SKM-1 (cell line): Measurements from ENCODE around the gene ANTXR2.
"Not testable (repeated sequence)": the region's sequence is repeated elsewhere in the genome, so short reads cannot be mapped to it uniquely, and the experiment has no call there.

Experiments used
- DNase-seq: peaks from one replicate; lab custom pipeline; 2025; ENCODE audit not compliant: unreplicated experiment; lab: John Stamatoyannopoulos, UW

The ANTXR2 gene

GRCh38 chr4:79991601-79992000, 81.4 kb downstream of the ANTXR2 start:
- DNase-seq = no peak

GRCh38 chr4:79991100-79991499, 81.9 kb downstream of the ANTXR2 start:
- not testable (repeated sequence) for DNase-seq

- no peak for DNase-seq
Observed at GRCh38 chr4:79987401-79987800, 85.6 kb downstream of the ANTXR2 start.

GRCh38 chr4:79983431-79983830, 89.6 kb downstream of the ANTXR2 start:
- no peak for DNase-seq

DNA sequence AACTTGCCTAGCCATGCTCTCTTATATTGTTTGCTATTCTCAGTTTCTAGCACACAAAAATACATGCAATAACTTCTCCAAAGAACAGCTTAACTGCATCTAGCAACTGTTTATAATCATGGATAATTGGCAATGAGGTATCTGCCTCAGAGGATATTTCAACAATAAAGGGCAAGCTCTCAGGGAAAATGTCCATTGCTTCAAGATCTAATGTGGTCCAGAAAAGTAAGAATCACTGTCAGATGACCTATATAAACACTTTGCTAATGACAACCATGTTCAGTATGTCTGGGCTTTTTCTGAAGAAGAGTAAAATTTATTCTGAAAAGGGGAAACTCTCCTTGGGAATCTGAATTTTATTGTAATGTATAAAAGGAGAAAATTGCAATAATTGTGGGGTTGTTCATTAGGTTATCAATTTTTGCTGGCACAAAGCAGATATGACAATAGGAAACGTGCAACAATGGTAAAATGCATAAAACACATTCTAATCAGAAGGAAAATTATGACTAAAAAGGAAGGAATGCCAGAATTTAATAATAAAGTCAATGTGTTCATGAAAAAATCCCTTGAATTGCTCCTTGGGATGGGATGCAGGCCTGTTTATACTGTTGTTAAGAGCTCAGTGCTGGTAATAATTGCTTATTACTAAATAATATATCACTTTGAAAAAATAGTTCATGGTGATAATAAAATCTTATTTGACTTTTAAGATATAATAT, 90.3 kb downstream of the ANTXR2 start:
- DNase-seq = no peak

DNA sequence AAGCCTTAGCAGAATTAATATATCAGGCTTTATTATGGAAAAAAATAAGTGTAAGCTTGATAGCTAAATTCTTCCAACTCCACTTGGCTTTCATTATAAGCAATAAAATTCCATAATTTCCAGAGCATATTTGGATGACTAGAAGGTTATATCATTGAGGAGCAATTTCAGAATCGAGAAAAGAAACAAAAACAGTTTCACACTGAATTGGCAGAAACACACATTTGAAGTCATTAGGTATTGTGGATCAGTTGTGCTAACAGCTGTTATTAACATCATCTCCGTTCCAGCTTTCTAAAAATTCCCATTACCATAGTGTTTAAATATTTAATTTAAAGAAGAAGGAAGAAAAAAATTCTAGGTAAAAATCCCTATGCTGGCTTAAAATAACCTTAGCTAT, 92.6 kb downstream of the ANTXR2 start:
- no peak for DNase-seq

GRCh38 chr4:79979785-79980437, 93.1 kb downstream of the ANTXR2 start:
- DNase-seq = no peak

DNA sequence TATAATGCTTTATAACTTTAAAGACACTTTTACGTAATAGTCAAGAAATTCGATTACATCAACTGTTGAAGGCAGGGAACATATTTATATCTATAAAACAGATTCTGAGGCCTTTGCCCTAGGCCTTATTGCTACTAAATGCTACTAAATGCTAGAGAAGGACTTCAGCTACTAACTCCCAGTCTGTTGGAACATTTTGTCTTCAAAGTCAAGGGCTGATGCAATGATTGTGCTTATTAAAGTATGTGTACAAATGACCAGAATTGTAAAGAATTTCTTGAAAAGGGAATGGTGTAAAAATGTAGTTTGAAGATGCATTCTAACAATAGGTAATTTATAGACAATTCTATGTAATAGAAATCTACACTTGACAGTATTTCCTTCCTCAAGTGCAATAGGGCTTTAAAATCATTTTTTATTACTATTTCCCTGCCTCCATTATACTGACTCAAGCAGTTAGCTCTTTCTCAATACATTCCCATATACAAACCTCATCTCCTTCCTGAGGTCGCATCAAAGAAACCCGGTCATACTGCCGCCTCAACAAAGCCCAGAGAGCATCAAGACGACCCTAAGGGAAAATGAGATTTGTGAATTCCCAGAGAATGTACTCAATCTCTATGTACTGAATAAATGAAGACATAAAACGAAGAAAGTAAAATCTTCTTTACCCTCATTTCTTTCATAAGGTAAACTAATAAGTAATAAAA, 95.7 kb downstream of the ANTXR2 start:
- no peak for DNase-seq

- DNase-seq = no peak
Observed at GRCh38 chr4:79964400-79965211, 108.4 kb downstream of the ANTXR2 start.

- no peak for DNase-seq
Observed at GRCh38 chr4:79964020-79964399, 109.0 kb downstream of the ANTXR2 start.

DNA sequence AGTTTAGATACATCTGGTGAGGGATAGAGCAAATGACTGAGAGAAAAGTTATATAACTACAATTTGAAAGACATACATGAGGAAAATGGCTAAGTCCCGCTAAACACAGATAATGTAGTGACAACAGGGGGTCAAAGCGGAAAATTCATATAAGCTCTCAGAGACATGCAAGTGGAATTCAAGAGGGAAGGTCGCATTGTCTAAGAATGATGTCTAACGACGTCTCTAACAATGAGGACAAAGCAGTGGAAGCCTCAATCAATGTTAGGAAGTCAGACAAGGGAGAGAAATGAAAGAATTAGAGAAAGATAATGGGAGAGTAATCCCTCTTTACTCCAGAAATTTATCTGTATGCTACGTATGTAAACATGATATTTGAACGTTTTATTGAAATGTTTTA, 113.4 kb downstream of the ANTXR2 start:
- no peak for DNase-seq

GRCh38 chr4:79958466-79959264, 114.4 kb downstream of the ANTXR2 start:
- no peak for DNase-seq

GRCh38 chr4:79949178-79949577, 123.9 kb downstream of the ANTXR2 start:
- no peak for DNase-seq

DNA sequence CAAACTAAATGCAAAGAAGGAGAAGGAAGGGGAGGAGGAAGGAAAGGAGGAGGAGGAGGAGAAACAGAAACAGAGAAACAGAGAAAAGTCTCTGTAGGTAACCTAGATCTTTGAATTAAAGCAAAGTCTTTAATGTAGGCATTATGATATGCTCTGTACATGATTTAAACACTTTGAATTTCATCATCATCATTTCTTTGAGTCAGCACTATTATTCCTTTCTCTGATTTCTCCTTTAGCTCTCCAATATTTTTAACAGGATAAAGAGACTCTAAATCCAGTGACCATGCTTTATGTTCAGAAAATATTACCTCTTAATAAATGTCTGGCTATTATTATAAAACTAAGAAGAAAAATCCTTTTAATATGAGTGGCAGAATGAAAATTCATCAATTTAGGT, 124.3 kb downstream of the ANTXR2 start:
- no peak for DNase-seq

GRCh38 chr4:79948261-79948660, 124.8 kb downstream of the ANTXR2 start:
- DNase-seq = no peak

DNA sequence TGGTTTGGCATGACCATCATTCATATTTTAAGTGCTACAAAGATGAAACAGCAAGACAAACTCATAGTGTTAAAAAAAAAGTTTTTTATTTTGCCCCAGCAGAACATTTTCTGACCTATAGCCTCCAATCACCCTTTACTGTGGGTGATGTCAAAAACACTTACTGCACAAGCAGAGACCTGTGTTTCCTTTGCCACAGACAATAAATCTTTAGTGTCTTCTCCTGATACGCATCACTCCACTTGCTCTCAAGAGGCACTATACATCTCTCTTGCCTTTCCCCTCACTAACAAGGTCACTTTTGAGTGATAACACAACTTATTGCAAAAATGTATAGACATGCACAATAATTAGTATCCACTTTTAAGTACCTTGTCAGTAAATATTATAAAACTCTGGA, 125.6 kb downstream of the ANTXR2 start:
- no peak for DNase-seq

GRCh38 chr4:79935274-79935673, 137.8 kb downstream of the ANTXR2 start:
- no peak for DNase-seq

GRCh38 chr4:79934660-79935059, 138.4 kb downstream of the ANTXR2 start:
- DNase-seq = no peak

- DNase-seq = no peak
Observed at GRCh38 chr4:79927931-79928330, 145.1 kb downstream of the ANTXR2 start.

- DNase-seq = no peak
Observed at GRCh38 chr4:79923281-79923680, 149.7 kb downstream of the ANTXR2 start.

- DNase-seq = no peak
Observed at GRCh38 chr4:79922011-79922410, 151.0 kb downstream of the ANTXR2 start.
